OCI-LY7 (cell line): Measurements from ENCODE around the gene SART1. TPM values are rescaled to one million over a fixed set of nuclear protein-coding genes. Genes with fewer than 3 reads are reported as not detected.

ENCODE experiments used
- BruUV-seq: library from RNA; stranded (reverse); fragments of 400-500 nt; replicated peaks from 2 replicates; lab custom pipeline; 2021; lab: Mats Ljungman, UMichigan
- CTCF ChIA-PET: fragments of 300-600 bp; sonication (Branson Sonifier 250); formaldehyde crosslinking; loops from one replicate; lab custom pipeline; 2022; ENCODE audit warnings: antibody characterized with exemption; ENCODE audit not compliant: unreplicated experiment; lab: Charles Lee
- POLR2A ChIA-PET: fragments of 300-600 bp; sonication (Branson Sonifier 250); formaldehyde crosslinking; loops from one replicate; lab custom pipeline; 2022; ENCODE audit warnings: antibody characterized with exemption; lab: Charles Lee
- DNase-seq: peaks from one replicate; pipeline ENCODE4 v3.0.0-alpha.2; 2015; ENCODE audit warnings: low spot score
- H2AFZ ChIP-seq: fragments of 200-600 bp; sonication (generic), shearing (Covaris generic); 2 replicates; pipeline ENCODE4 v1.6.1; 2014; ENCODE audit warnings: mild to moderate bottlenecking, antibody characterized with exemption, low read length, moderate library complexity
- H3K27ac ChIP-seq: fragments of 200-600 bp; sonication (generic); 2 replicates; pipeline ENCODE4 v1.5.1; 2014; ENCODE audit warnings: mixed run types, low read depth, mild to moderate bottlenecking, moderate library complexity, low read length, inconsistent platforms; ENCODE audit not compliant: poor library complexity, severe bottlenecking
- H3K36me3 ChIP-seq: fragments of 200-600 bp; sonication (generic); 2 replicates; pipeline ENCODE4 v1.6.1; 2014; ENCODE audit warnings: mild to moderate bottlenecking, antibody characterized with exemption, low read length, moderate library complexity, mixed read lengths; ENCODE audit not compliant: insufficient read depth
- H3K4me1 ChIP-seq: fragments of 200-600 bp; sonication (generic); 2 replicates; pipeline ENCODE4 v1.5.1; 2014; ENCODE audit warnings: mild to moderate bottlenecking, low read length; ENCODE audit not compliant: insufficient read depth, poor library complexity, severe bottlenecking
- H3K4me2 ChIP-seq: fragments of 200-600 bp; sonication (generic); 2 replicates; pipeline ENCODE4 v1.6.1; 2014; ENCODE audit warnings: mild to moderate bottlenecking, low read length
- H3K4me3 ChIP-seq: fragments of 200-600 bp; sonication (generic); 2 replicates; pipeline ENCODE4 v1.5.1; 2014; ENCODE audit warnings: mild to moderate bottlenecking, low read depth, low read length; ENCODE audit not compliant: poor library complexity, severe bottlenecking
- H3K79me2 ChIP-seq: fragments of 200-600 bp; sonication (generic); 2 replicates; pipeline ENCODE4 v1.6.1; 2016; ENCODE audit warnings: low read depth, mild to moderate bottlenecking, low read length, moderate library complexity, mixed read lengths; ENCODE audit not compliant: insufficient read depth
- H3K9me2 ChIP-seq: fragments of 200-600 bp; sonication (generic); 2 replicates; pipeline ENCODE4 v1.6.1; 2016; ENCODE audit warnings: mild to moderate bottlenecking, low read length, mixed read lengths; ENCODE audit not compliant: insufficient read depth
- H3K9me3 ChIP-seq: fragments of 200-600 bp; sonication (generic); 2 replicates; pipeline ENCODE4 v1.6.1; 2014; ENCODE audit warnings: mild to moderate bottlenecking, mixed run types, low read length, mixed read lengths
- H4K20me1 ChIP-seq: fragments of 200-600 bp; sonication (generic); 2 replicates; pipeline ENCODE4 v1.6.1; 2014; ENCODE audit warnings: mild to moderate bottlenecking, antibody characterized with exemption, low read length, moderate library complexity, mixed read lengths; ENCODE audit not compliant: insufficient read depth
- CTCF ChIP-seq: fragments of 200-600 bp; sonication (generic); conservative IDR thresholded peaks from 2 replicates; pipeline ENCODE4 v1.5.1; 2014; ENCODE audit warnings: mild to moderate bottlenecking, antibody characterized with exemption, low read length, moderate library complexity, mixed read lengths
- EZH2phosphoT487 ChIP-seq: fragments of 200-600 bp; sonication (generic); IDR thresholded peaks from 2 replicates; pipeline ENCODE4 v1.6.1; 2018; ENCODE audit warnings: low read depth, borderline replicate concordance, mild to moderate bottlenecking, mixed run types, antibody characterized with exemption, low read length, moderate library complexity, mixed read lengths
- intact Hi-C: fragments of 100-400 bp; cut with micrococcal nuclease; formaldehyde crosslinking; loops from one replicate; pipeline ENCODE4 v1.10.0; 2022; ENCODE audit not compliant: unreplicated experiment
- total RNA-seq, 2 experiments: library from RNA; depleted of rRNA in 1 of 2; stranded (reverse); fragments of >200 nt in 1 of 2; shearing (Covaris generic) in 1 of 2; gene quantifications; 2 replicates each; pipeline ENCODE4 v1.2.3, GENCODE V29; 2014 to 2022

Gene SART1
- total RNA-seq, 2 experiments from 2014 or later, result 50.4 to 55.5 TPM

GRCh38 chr11:65976216-65977176 is 15.0 kb downstream of the SART1 start:
- ChIA-PET POLR2A (interaction anchor here (0.5 kb wide), 1 partner anchor 10 kb away, joined by 5 read pairs; no protein-coding TSS in a partner anchor), CTCF (no interaction called here)
- no peak for DNase-seq
- Histone ChIP-seq H3K4me3 (no peak overlapping the region), H4K20me1 (no peaks in the 10 kb centered on the region), H3K4me1 (no peaks in the 10 kb centered on the region), H3K79me2 (no peaks in the 10 kb centered on the region), H3K4me2 (no peak overlapping the region), H2AFZ (no peak overlapping the region), H3K9me2 (no peaks in the 10 kb centered on the region), H3K9me3 (no peaks in the 10 kb centered on the region), H3K36me3 (peaks cover 65% of the 10 kb centered on the region), H3K27ac (no peak overlapping the region)
- no TSS peak for BruUV-seq
- TF ChIP-seq CTCF (no peak), EZH2phosphoT487 (no peak)
- intact Hi-C loops, result no loop called here

GRCh38 chr11:65977621-65978390 is 16.3 kb downstream of the SART1 start:
- Histone ChIP-seq H2AFZ (no peak overlapping the region), H3K4me1 (no peaks in the 10 kb centered on the region), H3K4me2 (no peak overlapping the region), H3K27ac (no peak overlapping the region), H3K9me2 (no peaks in the 10 kb centered on the region), H3K4me3 (no peak overlapping the region), H3K36me3 (peaks cover 52% of the 10 kb centered on the region), H3K79me2 (no peaks in the 10 kb centered on the region), H4K20me1 (no peaks in the 10 kb centered on the region), H3K9me3 (no peaks in the 10 kb centered on the region)
- no peak for DNase-seq
- POLR2A ChIA-PET, result no interaction called here
- TF ChIP-seq EZH2phosphoT487 (no peak), CTCF (no peak)
- intact Hi-C loops, result no loop called here
- no TSS peak for BruUV-seq
- CTCF ChIA-PET, result interaction anchor here (0.6 kb wide), 1 partner anchor 66 kb away, joined by 3 read pairs; no protein-coding TSS in a partner anchor
